NCI-H2029 treated with DMSO at 0.1 percent for 48 hours (cell line): ENCODE results near the gene KDM4B.

Source experiments
- DNase-seq: peaks from one replicate; lab custom pipeline; 2025; lab: John Stamatoyannopoulos, UW

The KDM4B gene

DNA sequence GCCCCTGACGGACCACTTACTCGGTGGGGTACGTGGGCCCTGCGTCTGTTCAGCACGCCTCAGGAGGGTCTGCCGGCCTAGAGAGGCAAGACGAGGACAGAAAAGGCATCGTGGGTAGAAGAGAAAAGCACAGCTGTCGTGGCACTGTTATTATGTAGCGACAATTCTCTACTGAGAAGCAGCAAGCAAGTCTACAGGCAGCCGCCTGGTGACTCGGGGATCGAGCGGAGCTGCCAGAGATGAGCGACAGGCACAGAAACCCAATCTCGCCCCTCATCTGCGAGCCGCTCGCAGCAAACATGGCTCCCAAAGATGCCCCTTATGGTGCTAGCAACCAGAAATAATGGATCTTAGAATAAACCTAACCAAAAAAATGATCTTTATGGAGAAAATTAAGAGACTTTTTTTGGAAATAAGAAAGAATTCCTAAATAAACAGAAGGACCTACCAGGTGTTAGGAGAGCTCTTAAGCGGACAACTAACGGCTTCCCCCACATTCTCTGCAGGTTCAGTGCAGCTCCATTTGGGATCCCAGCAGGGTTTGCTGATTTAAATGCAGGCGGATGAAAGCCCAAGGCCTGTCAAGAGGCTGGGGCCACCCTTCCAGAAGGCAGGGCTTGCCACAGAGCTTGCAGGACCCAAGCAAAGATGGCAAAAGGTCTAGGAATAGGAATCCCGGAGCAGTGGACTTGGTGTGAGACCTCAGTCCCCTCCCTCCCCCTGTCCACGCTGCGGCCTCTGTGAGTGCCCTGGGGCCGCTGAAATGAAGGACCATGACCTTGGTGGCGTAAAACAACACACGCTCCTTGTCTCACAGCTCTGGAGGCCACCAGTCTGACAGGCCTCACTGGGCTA is 152.6 kb downstream of the KDM4B start:
- DNase-seq: no peak

DNA sequence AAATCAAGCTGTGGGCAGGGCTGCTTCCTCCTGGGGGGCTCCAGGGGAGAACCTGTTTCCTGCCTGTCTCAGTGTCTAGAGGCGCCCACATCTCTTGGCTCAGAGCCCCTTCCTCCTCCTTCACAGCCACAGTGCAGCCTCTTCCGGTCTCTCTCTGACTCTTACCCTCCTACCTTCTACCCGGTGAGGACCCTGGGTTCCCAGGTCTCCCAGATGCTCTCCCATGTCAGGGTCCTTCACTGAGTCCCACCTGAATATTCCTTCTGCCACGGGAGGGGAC is 153.1 kb downstream of the KDM4B start:
- no peak for DNase-seq

DNA sequence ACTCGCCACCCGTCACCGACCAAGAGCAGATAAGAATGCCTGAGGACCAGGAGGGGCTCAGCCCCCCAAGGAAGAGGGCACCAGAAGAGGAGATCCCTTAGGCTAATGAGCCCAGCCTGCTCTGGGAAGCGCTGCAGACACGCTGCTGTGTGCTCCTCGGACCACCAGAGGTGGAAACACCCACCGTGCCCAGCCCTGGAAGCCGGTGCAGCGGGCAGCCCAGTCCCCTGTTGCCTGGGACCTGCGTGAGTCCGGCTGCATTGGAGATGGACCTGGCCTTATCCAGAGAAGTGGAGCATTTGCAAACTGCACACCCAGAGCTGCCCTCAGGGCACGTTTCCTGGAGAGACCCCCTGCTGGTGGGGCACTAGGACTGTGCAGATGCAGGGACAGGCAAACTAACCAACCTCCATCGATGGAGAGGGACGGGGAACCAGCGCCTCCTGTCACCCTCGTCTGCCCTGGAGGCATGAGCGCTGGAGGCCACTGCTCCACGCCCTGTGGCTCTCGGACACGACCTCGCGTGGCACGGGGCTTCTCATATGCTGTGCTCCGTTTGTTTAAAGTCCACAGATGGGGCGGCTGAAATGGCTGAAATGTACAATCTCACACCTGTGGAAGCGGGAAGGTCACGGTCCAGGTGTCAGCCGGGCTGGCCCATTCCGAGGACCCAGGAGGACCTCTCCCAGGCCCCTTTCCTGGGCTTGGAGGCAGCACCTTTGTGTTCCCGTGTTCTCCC is 153.9 kb downstream of the KDM4B start:
- DNase-seq: no peak

DNA sequence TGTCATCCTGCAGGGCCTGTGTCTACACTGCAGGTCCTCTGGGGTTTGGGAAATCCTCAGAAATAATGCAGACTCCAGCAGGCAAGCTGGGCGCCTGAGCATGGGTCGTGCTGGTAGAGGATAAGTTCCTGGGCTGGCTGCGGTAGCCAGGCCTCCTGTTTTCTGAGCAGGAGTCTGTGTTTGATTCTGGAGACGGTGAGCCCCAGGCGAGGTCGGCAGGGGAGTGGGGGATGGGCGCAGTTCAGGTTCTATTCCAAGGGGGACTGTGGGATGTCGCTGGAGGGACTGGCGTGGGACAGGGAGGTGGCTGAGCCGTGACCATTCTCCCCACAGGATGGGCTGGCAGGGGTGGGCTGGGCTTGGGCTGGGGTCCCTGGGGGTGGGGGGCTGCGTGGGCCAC is 154.7 kb downstream of the KDM4B start:
- DNase-seq: no peak

DNA sequence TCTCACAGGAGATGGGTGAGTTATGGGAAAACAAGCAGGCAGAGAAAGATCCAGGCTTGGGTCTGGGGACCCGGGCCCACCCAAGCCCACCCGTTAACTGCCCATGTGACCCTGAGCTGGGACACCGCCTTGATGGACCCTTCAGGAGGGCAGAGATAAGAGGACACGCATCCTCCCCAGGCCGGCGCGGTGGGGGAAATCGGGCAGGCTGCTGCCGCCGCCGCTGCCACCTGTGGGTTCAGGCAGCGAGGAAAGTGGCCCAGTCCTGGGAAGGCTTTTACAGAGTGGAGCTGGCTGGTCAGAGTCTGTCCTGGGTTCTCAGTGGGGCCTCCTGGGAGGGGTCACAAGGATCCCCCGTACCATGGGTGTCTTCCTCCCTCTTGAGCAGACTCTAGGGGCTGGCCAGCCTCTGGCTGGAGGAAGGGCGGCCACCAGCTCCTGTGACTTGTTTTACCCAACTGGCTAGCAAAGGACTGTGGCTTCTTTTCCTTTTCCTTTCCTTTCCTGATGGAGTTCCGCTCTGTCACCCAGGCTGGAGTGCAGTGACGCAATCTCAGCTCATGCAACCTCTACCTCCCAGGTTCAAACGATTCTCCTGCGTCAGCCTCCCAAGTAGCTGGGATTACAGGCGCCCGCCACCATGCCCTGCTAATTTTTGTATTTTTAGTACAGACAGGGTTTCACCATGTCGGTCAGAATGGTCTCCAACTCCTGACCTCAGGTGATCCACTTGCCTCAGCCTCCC is 155.4 kb downstream of the KDM4B start:
- DNase-seq: no peak

DNA sequence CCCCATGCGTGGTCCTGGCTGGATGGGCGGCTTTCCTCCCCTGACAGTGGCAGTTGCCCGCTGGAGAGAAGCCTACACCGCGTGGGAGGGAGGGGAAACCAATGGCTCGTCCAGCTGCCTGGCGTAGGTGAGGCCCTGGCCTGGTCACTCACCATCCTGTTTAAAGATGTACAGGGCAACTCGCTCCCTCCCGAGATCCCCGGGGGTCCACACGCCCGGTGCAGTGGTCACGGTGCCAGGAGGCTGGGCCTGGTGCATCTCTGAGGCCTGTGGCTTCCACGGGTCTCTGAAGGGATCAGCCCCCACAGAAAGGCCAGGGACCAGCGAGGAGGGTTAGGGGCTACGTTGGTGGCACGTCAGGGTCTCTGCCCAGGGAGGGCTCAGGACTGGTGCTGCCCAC is 156.5 kb downstream of the KDM4B start:
- DNase-seq: no peak

DNA sequence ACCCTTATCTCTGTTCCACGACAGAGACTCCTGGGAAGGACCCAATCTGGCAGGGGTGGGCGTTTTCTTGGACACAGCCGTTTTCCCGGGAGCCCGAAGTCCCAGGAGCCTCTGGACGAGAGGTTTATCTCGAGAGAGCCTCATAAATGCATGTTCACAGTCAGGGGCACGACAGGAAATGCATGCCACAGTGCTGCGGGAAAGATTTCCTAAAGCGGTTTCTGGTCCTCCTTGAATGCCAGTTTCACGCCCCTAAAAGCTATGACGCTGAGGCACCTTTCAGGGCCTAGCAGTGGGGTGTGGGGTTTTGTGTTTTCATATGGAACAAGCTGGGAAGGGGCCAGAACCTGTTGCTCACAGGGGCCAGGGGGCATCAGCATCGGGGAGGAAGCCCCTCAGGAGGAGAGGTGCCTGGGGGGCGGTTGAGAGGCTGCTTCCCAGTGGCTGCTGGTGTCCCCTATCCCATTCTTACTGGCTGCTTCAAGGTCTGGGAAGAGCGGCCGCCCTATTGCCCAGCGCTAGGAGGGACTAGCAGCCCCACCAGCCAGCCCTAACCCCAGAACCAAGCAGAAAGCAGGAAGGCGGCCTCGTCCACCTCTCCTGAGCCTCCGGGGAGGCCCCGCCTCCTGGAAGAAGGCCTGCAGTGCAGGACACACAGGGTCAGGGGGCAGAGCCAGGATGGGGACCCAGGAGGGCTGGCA is 157.0 kb downstream of the KDM4B start:
- DNase-seq: no peak

DNA sequence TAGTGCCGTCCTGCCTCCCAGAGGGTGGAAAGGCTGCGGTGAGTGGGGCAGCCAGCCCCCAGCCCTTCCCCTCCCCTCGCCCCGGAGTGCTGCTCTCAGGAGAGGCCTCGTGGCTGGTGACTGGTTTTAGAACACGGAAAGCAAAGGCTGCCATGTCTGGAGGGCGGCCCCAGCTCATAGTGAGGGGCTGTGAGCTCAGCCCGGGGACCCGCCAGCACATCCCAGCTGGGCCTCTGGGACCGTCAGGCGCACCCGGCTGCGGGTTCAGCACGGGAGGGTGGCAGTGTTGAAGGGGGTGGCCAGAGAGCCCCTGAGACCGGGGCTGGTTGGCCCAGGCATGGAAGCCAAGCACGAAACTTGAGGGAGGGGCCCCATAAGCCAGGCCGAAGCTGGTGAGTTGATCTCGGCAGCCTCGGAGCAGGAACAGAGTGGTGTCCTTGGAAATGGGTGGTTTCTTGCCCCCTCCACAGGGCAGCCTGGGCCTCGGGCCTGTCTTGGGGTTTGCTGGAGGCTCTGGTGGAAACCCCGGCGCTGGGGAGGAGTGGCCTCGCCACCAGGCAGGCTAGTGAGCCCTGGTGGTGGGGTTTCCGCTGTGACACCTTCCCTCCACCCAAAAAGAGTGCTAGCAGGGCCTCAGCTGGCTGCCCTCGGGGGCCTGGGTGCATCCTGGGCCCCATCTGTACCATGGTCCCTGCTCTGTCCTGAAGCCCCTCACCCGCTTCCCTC is 157.7 kb downstream of the KDM4B start:
- no peak for DNase-seq

DNA sequence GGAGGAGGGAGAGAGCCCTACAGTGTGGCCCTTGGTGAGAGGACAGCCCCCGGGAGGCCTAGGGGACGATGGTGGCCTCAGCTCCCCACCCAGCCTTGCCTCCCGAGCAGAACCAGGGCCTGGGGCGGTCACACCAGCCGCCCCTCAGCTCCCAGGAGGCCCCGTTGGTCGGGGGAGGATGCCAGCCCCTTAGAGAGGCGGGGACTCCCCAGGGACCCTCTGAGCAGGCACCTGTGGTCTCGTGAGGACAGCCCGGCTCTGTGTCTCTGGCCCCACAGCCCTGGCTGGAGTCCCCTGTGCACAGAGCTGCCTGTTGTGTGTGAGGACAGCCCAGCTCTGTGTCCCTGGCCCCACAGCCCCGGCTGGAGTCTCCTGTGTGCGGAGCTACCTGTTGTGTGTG is 158.8 kb downstream of the KDM4B start:
- no peak for DNase-seq

DNA sequence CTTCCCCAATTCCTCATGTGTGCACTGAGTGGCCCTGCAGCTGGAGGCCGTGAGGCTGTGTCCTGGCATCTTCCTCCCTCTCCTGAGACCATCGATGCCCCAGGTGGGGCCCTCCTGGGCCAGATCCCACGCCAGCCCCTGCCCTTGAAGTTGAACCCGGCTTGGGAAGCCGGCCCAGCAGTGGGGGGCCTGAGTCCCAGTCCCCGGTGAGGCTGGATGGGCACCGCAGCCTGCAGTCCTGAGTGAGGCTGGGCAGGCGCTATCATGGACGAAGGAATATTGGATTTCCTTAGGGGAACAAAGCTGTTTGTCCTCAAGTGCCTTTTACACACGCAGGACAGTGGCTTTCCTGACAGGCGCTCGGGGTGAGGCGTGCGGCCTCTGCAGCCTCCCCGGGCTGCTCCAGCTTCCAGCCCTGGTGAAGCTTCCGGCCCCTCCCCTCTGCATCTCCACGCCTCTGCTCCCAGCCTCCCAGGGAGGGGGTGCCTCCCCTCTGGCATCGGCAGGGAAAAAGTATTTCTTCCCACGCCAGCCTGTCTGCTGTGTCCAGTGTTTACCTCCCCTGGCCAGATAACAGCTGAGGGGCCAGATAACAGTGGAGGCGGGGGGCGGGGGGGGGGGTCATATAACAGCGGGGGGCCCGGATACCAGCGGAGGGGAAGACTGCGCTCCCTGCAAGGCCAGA is 159.5 kb downstream of the KDM4B start:
- DNase-seq: no peak

DNA sequence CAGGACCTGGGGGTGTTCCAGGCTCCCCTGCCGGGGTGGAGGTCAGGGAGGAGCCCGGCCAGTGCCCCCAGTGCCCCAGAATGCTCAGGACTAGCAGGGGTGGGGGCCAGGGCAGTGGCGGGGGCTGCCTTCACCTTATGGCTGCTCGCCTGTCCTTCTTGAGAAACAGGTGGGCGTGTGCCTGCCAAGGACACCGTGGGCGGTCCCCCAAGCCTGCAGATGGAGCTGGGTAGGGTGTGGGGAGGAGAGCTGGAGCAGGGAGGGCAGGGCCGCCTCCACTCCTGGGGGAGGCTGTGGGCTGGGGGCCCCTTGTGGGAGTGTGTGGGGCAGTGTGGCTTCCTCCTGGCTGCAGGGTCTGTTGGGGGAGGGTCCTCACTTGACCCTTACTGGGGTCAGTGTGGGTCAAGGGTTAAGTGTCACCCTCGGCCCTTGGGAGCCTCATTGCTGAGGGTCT is 160.1 kb downstream of the KDM4B start:
- DNase-seq: no peak

DNA sequence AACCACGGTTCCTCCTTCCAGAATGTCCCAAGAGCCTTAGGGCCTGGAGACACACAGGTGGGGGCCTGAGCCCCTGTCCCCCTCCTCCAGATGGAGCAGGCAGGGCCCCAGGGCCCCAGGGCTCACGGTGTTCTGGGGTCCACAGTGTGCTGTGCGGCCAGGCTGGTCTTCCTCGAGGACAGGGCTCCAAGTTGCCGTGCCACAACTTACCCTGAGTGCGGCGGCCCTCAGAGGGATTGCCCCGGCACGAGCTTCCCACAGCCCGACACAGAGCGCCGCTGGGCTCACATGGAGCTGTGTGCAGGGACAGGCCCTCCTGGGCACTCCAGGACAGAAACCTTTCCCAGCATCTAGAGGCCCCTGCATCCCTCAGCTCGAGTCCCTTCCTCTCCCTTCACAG is 160.8 kb downstream of the KDM4B start:
- no peak for DNase-seq

DNA sequence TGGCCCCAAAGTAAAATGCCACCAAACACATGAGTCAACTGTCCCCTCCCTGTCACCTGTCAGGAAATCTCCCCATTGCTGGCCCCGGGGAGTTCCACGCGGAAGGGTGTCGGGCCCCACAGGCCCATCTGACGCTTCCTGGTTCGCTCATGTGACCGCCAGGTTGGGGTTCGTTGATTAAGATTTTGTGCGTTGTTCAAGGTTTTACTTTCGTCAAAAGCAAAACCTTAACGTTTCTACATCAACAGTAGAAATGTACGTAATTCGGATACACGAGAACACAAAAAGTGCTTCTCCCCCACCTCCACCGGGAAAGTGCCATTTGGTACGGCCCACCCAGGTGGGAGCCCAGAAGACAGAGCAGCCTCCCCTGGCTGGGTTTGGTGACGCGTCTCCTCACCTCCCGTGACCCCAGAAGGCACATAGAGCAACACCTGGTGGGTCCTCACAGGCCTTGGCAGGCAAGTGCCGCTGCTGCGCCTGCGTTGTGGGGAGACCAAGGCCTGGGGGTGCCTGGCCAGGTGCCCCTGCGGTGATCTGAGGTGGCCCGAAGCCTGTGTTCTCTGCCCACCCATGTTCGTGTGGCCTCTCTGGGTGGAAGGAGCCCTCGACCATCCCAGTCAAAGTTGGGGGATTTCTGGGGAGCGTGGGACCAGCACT is 161.6 kb downstream of the KDM4B start:
- DNase-seq: no peak

DNA sequence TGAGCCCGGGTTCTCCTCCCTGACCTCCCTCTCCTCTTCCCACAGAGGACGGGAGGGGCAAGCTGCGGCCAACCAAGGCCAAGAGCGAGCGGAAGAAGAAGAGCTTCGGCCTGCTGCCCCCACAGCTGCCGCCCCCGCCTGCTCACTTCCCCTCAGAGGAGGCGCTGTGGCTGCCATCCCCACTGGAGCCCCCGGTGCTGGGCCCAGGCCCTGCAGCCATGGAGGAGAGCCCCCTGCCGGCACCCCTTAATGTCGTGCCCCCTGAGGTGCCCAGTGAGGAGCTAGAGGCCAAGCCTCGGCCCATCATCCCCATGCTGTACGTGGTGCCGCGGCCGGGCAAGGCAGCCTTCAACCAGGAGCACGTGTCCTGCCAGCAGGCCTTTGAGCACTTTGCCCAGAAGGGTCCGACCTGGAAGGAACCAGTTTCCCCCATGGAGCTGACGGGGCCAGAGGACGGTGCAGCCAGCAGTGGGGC is 162.2 kb downstream of the KDM4B start:
- no peak for DNase-seq

DNA sequence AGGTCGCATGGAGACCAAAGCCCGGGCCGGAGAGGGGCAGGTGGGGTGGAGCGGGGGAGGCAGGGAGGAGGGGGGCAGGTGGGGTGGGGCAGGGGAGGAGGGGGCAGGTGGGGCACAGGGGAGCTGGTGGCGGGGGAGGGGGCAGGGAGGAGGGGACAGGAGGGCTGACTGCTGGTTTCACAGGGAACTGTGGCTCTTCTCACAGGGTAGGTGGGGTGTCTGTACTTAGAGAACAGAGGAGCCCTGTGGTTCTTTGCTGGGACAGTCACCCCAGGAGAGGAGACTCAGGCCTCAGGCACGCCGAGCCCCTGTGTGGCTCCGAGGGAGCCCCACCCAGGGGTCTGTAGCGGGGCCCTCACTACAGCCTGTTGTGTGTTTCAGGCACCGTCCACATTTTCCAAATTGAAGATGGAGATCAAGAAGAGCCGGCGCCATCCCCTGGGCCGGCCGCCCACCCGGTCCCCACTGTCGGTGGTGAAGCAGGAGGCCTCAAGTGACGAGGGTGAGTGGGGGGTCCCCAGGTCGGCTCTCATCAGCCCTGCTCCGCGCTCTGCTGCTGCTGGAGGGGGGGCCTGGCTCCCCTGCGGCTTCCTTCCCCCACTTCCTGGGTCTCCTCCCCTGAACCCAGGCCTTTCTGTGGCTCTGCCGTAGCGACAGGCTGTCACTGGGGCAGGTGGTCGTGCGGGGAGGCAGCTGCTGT is 162.7 kb downstream of the KDM4B start:
- DNase-seq: no peak

DNA sequence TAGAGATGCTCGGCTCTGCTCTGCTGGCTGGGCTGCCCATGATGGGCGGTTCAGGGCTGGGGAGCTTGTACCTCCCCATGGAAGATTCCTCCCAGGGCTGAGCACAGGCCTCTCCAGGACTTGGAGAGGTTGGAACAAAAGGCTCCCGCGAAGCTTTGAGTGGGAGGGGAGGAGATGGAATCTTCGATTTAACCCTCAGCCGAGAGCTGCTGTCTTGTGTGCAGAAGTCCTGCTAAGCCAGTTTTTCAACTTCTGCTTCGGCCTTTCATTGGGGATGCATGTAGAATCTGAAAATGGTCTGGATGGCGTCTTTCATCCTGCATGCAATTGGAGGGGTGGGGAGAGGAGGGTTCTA is 163.3 kb downstream of the KDM4B start:
- DNase-seq: no peak

DNA sequence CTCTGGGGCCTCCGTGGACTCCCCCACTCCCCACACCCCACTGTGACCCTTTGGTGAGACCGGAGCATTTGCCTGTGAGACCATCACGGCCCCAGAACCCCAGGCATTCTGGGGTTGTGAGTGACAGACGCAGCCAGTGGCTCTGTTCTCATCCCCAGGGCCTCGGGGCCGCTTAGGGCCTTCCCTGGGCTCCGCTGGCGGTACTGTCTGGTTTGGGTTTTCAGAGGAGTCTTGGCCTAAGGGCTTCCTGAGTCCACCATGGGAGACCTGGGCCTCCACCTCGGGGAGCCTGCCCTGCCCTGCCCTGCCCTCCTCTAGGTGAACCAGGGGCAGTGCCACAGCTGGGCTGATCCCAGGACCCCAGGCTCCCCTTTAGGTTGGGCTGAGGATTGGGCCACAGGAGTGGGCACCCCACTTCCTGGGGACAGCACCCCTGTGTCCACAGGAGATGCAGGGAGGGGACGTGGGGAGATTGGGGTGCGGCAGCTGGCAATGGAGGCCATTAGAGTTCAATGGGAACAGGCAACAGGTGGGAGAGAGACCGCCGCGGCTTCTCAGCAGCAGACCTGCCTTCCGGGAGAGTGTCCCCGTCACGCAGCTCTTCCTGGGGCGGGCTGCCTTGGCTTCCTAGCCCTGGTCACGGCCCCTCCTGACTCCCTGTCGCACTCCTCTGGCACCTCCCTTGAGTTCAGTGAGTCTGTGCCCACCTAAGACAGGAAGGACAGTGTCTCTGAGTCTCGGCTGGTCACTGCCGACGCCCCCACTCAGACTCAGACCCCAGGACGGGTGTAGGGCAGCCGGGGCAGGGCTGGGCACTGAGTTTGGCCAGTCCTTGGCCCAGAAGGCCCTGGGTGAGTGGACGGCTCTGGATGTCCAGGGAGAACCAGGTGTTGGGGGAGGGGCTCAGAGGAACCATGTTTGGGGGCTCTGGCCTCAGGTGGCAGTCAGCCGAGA is 164.1 kb downstream of the KDM4B start:
- DNase-seq: no peak

DNA sequence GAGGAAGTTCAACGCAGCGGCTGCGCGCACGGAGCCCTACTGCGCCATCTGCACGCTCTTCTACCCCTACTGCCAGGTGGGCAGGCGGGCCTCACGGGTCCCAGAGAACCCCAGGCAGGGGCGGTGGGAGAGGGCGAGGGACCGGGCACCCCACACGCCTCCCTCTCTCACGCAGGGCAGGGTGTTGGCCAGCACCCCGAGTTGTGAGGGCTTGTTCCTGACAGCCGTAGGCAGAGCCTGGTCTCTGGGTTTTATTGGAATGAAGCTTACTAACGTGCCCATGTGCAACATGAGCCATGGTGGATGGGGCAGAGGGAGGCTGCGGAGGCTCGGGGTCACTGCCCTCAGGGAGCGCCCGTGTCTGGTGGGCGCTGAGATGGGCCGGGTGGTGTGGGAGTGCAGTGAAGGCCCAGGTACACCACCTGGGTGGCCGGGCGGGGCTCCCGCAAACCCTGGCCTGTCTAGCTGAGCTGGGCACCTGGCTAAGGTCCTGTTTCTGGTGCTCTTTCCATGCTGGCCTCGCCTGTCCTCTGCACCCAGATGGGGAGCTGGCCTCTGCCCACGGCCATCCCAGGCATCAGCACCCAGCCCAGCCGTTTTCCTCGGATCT is 165.2 kb downstream of the KDM4B start:
- DNase-seq: no peak
